ENCODE data around the gene PABPN1L.

DNA sequence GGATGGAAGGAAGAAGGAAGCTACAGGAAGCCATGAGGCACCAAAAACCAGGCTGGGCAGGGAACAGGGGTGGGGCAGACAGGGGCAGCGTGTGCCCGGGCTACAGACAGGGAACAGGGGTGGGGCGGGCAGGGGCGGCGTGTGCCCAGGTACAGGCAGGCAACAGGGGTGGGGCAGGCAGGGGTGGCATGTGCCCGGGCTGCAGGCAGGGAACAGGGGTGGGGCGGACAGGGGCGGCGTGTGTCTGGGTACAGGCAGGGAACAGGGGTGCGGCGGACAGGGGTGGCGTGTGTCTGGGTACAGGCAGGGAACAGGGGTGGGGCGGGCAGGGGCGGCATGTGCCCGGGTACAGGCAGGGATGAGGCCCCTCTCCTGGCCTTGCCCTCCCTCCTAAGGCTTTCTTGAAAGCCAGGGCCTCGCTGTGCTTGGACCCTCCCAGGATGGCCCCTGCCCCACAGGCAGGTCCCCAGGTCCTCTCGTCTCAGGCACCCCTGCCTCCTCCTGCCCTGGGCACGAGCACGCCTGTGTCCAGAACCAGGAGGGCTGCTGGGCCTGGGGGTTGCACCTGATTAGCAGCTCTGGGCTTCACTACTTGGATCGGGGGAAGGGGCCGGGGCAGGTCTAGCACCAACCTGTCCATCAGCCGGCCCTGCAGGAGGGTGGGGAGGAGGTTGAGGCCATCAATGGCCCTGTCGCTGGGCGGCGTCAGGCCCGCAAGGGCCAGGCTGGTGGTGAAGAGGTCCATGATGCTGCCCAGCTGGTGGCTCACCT, 40.2 kb downstream of the PABPN1L start:
- TF ChIP-seq POLR2A (IDR thresholded peaks at IDR 0.05): no peak
- TF ChIP-seq, protein P1, sequence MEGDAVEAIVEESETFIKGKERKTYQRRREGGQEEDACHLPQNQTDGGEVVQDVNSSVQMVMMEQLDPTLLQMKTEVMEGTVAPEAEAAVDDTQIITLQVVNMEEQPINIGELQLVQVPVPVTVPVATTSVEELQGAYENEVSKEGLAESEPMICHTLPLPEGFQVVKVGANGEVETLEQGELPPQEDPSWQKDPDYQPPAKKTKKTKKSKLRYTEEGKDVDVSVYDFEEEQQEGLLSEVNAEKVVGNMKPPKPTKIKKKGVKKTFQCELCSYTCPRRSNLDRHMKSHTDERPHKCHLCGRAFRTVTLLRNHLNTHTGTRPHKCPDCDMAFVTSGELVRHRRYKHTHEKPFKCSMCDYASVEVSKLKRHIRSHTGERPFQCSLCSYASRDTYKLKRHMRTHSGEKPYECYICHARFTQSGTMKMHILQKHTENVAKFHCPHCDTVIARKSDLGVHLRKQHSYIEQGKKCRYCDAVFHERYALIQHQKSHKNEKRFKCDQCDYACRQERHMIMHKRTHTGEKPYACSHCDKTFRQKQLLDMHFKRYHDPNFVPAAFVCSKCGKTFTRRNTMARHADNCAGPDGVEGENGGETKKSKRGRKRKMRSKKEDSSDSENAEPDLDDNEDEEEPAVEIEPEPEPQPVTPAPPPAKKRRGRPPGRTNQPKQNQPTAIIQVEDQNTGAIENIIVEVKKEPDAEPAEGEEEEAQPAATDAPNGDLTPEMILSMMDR (IDR thresholded peaks at IDR 0.05): no peak

All from right lobe of liver (tissue), 4 donors.